ENCODE data around the gene SMIM27. TPM values are rescaled to one million over a fixed set of nuclear protein-coding genes. Genes with fewer than 3 reads are reported as not detected.

The SMIM27 gene
- total RNA-seq, 2 donors from 2014 or later, result 5.7 to 6.8 TPM

- peak; percentile 94 for DNase-seq (ENCODE audit: low spot score)
- Histone ChIP-seq H3K4me3 (peak within 1 kb of the TSS; percentile 77 to 92), H3K9me3 (no peaks in the 10 kb centered on the region), H3K36me3 (peaks cover 11% of the 10 kb centered on the region), H3K27me3 (no peaks in the 10 kb centered on the region), H3K27ac (peak within 1 kb of the TSS; percentile 89 to 93), H3K4me1 (peaks cover 0 to 32% of the 10 kb centered on the region in 2 donors)
- TF ChIP-seq CTCF (IDR thresholded peaks at IDR 0.05), result no peak
Observed at GRCh38 chr9:32572900-32573523, 20.9 kb downstream of the SMIM27 start, which contains the start of gene NDUFB6. Gene NDUFB6 (minus strand): TSS chr9:32573159. CDS start chr9:32573060, 99 bp downstream.

GRCh38 chr9:32573821-32574220 lies 21.7 kb downstream of the SMIM27 start:
- Histone ChIP-seq H3K27me3 (no peaks in the 10 kb centered on the region), H3K4me1 (peaks cover 0 to 32% of the 10 kb centered on the region in 2 donors), H3K4me3 (no peak overlapping the region), H3K9me3 (no peaks in the 10 kb centered on the region), H3K27ac (peak overlapping the region in 1 of 2 donors; percentile 93), H3K36me3 (peaks cover 11% of the 10 kb centered on the region)
- DNase-seq (ENCODE audit: low spot score), result no peak
- no peak for TF ChIP-seq CTCF (IDR thresholded peaks at IDR 0.05)

- no peaks in the 10 kb centered on the region for H3K27me3 ChIP-seq
- no peak for TF ChIP-seq CTCF (IDR thresholded peaks at IDR 0.05)
- no peaks in the 10 kb centered on the region for H3K9me3 ChIP-seq
- peaks cover 6% of the 10 kb centered on the region for H3K36me3 ChIP-seq
- no peak for DNase-seq (ENCODE audit: low spot score)
- no peak overlapping the region for H3K27ac ChIP-seq
- peaks cover 0 to 30% of the 10 kb centered on the region in 2 donors for H3K4me1 ChIP-seq
- no peak overlapping the region for H3K4me3 ChIP-seq
Observed at GRCh38 chr9:32574858-32575257, 22.7 kb downstream of the SMIM27 start.

GRCh38 chr9:32577316-32577715 lies 25.2 kb downstream of the SMIM27 start:
- no peak overlapping the region for H3K27ac ChIP-seq
- H3K4me1 ChIP-seq, result peaks cover 0 to 7% of the 10 kb centered on the region in 2 donors
- no peak for DNase-seq (ENCODE audit: low spot score)
- H3K9me3 ChIP-seq, result no peaks in the 10 kb centered on the region
- no peak for TF ChIP-seq CTCF (IDR thresholded peaks at IDR 0.05)
- no peaks in the 10 kb centered on the region for H3K27me3 ChIP-seq
- H3K36me3 ChIP-seq, result no peaks in the 10 kb centered on the region
- H3K4me3 ChIP-seq, result no peak overlapping the region

GRCh38 chr9:32578976-32579375 lies 26.8 kb downstream of the SMIM27 start:
- Histone ChIP-seq H3K36me3 (no peaks in the 10 kb centered on the region), H3K27me3 (no peaks in the 10 kb centered on the region), H3K9me3 (no peaks in the 10 kb centered on the region), H3K27ac (no peak overlapping the region), H3K4me1 (no peaks in the 10 kb centered on the region), H3K4me3 (no peak overlapping the region)
- TF ChIP-seq CTCF (IDR thresholded peaks at IDR 0.05), result no peak
- no peak for DNase-seq (ENCODE audit: low spot score)

Measured in right atrium auricular region (tissue), 2 donors.